Activated CD8-positive, alpha-beta T cell treated with anti-CD3 and anti-CD28 coated beads, Interleukin-2, amount 10 ng/mL, durations not matched to agents 7 days and 5 days (primary cell): ENCODE results near the gene CCNI2. TPM values are rescaled to one million over a fixed set of nuclear protein-coding genes. Genes with fewer than 3 reads are reported as not detected.

ENCODE experiments used
- ATAC-seq: fragments of 150-1000 bp; cut with Tn5 transposase; one replicate; pipeline ENCODE4 v1.10.0; 2021; ENCODE audit warnings: moderate library complexity
- CTCF ChIA-PET: fragments of 350-600 bp; sonication (Branson Sonifier 250); formaldehyde crosslinking; loops from one replicate; lab custom pipeline; 2021; ENCODE audit warnings: antibody characterized with exemption; lab: Charles Lee
- POLR2A ChIA-PET: fragments of 350-600 bp; sonication (Branson Sonifier 250); formaldehyde crosslinking; loops from one replicate; lab custom pipeline; 2021; ENCODE audit warnings: antibody characterized with exemption; lab: Charles Lee
- DNase-seq: peaks from one replicate; pipeline ENCODE4 v3.0.0-alpha.2; 2020
- H3K27ac Mint-ChIP-seq: one replicate; pipeline ENCODE4 v1.8.0; 2021; ENCODE audit warnings: mild to moderate bottlenecking, mixed read lengths
- H3K27me3 Mint-ChIP-seq: one replicate; pipeline ENCODE4 v1.8.0; 2021; ENCODE audit warnings: low read depth, mixed read lengths
- H3K36me3 Mint-ChIP-seq: one replicate; pipeline ENCODE4 v1.8.0; 2021; ENCODE audit warnings: low read depth, mixed read lengths
- H3K4me1 Mint-ChIP-seq: one replicate; pipeline ENCODE4 v1.8.0; 2021; ENCODE audit warnings: low read depth, mixed read lengths
- H3K4me3 Mint-ChIP-seq: one replicate; pipeline ENCODE4 v1.8.0; 2021; ENCODE audit warnings: mild to moderate bottlenecking, mixed read lengths
- H3K9me3 Mint-ChIP-seq: one replicate; pipeline ENCODE4 v1.8.0; 2022; ENCODE audit warnings: mixed read lengths; ENCODE audit not compliant: insufficient read depth
- total RNA-seq, 2 experiments: library from RNA; stranded (reverse); gene quantifications; one replicate each; pipeline ENCODE4 v1.2.3, GENCODE V29; 2021

Gene CCNI2
- total RNA-seq, 2 experiments from 2014 or later, result 8.3 to 9.5 TPM

DNA sequence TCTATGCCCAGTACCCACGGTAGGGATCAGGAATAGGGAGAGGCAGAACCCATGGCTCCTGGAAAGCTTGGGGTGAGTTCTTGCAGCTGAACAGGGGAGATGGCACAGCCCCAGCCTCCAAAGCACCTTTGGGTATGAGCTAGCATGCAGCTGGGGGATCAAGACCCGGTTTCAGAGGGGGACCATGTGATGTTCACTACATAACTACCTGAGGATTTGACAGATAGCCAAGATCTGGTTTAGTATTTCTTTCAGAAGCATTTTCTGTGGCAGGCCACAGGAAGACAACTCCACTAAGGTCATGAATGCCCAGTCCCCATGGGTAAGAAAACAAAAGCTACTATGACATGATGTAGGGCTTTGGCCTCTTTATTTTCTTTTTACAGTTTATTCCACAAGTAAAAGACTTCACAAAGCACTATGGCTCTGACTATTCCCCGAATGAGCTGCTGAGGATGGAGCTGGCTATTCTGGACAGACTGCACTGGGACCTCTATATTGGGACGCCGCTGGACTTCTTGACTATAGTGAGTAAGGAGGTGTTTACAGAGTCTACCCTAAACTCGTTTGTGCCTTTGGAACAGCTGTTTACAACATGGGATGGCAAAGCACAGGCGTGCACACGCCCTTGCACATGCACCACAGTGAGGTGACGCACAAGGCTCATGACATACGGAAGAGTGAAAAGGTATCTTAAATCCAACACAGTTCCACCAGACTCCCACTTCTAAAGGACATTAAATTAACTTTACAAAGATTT is 3.4 kb downstream of the CCNI2 start:
- Mint-ChIP-seq H3K4me3 (no peak overlapping the region), H3K27me3 (peaks cover under 1% of the 10 kb centered on the region), H3K36me3 (peaks cover 11% of the 10 kb centered on the region), H3K27ac (no peak overlapping the region), H3K4me1 (peaks cover 50% of the 10 kb centered on the region), H3K9me3 (no peaks in the 10 kb centered on the region)
- ChIA-PET POLR2A (interaction anchor here (1.0 kb wide), 1 partner anchor 12 kb away, joined by 3 read pairs; no protein-coding TSS in a partner anchor), CTCF (interaction anchor here (0.6 to 3.0 kb wide), 3 partner anchors 12 to 224 kb away, joined by 3 to 19 read pairs (median 5); no protein-coding TSS in a partner anchor)
- DNase-seq, result no peak
- ATAC-seq, result no peak

GRCh38 chr5:132751444-132751843 is 4.2 kb downstream of the CCNI2 start:
- CTCF ChIA-PET, result interaction anchor here (1.4 to 3.0 kb wide), 3 partner anchors 13 to 225 kb away, joined by 5 to 19 read pairs (median 7); partner anchors contain the start of gene KIF3A
- POLR2A ChIA-PET, result interaction anchor here (0.6 kb wide), 1 partner anchor 646 kb away, joined by 3 read pairs; no protein-coding TSS in a partner anchor
- Mint-ChIP-seq H3K9me3 (no peaks in the 10 kb centered on the region), H3K4me1 (peaks cover 45% of the 10 kb centered on the region), H3K36me3 (peaks cover 11% of the 10 kb centered on the region), H3K27me3 (no peaks in the 10 kb centered on the region), H3K27ac (no peak overlapping the region), H3K4me3 (no peak overlapping the region)
- ATAC-seq, result no peak
- DNase-seq, result no peak

GRCh38 chr5:132751971-132752580 is 4.8 kb downstream of the CCNI2 start:
- no peak overlapping the region for H3K27ac Mint-ChIP-seq
- H3K4me3 Mint-ChIP-seq, result no peak overlapping the region
- peaks cover 11% of the 10 kb centered on the region for H3K36me3 Mint-ChIP-seq
- DNase-seq, result no peak
- no peaks in the 10 kb centered on the region for H3K27me3 Mint-ChIP-seq
- no peak for ATAC-seq
- POLR2A ChIA-PET, result interaction anchor here (0.9 kb wide), 1 partner anchor 263 kb away, joined by 3 read pairs; no protein-coding TSS in a partner anchor
- peaks cover 45% of the 10 kb centered on the region for H3K4me1 Mint-ChIP-seq
- CTCF ChIA-PET, result interaction anchor here (1.5 to 3.0 kb wide), 3 partner anchors 14 to 68 kb away, joined by 4 to 19 read pairs (median 7); partner anchors contain the start of gene KIF3A
- H3K9me3 Mint-ChIP-seq, result no peaks in the 10 kb centered on the region

- H3K4me3 Mint-ChIP-seq, result no peak overlapping the region
- peaks cover 45% of the 10 kb centered on the region for H3K4me1 Mint-ChIP-seq
- H3K9me3 Mint-ChIP-seq, result no peaks in the 10 kb centered on the region
- H3K27ac Mint-ChIP-seq, result no peak overlapping the region
- peaks cover 11% of the 10 kb centered on the region for H3K36me3 Mint-ChIP-seq
- ATAC-seq (no peak), DNase-seq (no peak)
- POLR2A ChIA-PET, result interaction anchor here (0.9 kb wide), 1 partner anchor 263 kb away, joined by 3 read pairs; no protein-coding TSS in a partner anchor
- H3K27me3 Mint-ChIP-seq, result no peaks in the 10 kb centered on the region
- CTCF ChIA-PET, result interaction anchor here (0.6 to 3.3 kb wide), 6 partner anchors 15 to 224 kb away, joined by 3 to 31 read pairs (median 6); partner anchors contain the start of gene KIF3A
Observed at GRCh38 chr5:132752581-132753125, 5.4 kb downstream of the CCNI2 start.

GRCh38 chr5:132753135-132753987 is 6.1 kb downstream of the CCNI2 start:
- Mint-ChIP-seq H3K27ac (no peak overlapping the region), H3K9me3 (no peaks in the 10 kb centered on the region), H3K27me3 (no peaks in the 10 kb centered on the region), H3K4me1 (peaks cover 43% of the 10 kb centered on the region), H3K4me3 (no peak overlapping the region), H3K36me3 (peaks cover 11% of the 10 kb centered on the region)
- POLR2A ChIA-PET, result no interaction called here
- ATAC-seq (peak; percentile 61), DNase-seq (no peak)
- CTCF ChIA-PET, result interaction anchor here (0.6 to 3.3 kb wide), 8 partner anchors 15 to 228 kb away, joined by 3 to 31 read pairs (median 5); partner anchors contain the start of gene KIF3A

- DNase-seq (no peak), ATAC-seq (no peak)
- no peak overlapping the region for H3K4me3 Mint-ChIP-seq
- ChIA-PET POLR2A (no interaction called here), CTCF (interaction anchor here (1.0 to 3.3 kb wide), 11 partner anchors 8 to 368 kb away, joined by 3 to 31 read pairs (median 4); no protein-coding TSS in a partner anchor)
- no peaks in the 10 kb centered on the region for H3K9me3 Mint-ChIP-seq
- H3K36me3 Mint-ChIP-seq, result peaks cover 11% of the 10 kb centered on the region
- no peak overlapping the region for H3K27ac Mint-ChIP-seq
- no peaks in the 10 kb centered on the region for H3K27me3 Mint-ChIP-seq
- H3K4me1 Mint-ChIP-seq, result peaks cover 39% of the 10 kb centered on the region
Observed at GRCh38 chr5:132754111-132754510, 6.9 kb downstream of the CCNI2 start.

GRCh38 chr5:132754947-132755346 is 7.7 kb downstream of the CCNI2 start:
- ATAC-seq (peak; percentile 10), DNase-seq (no peak)
- POLR2A ChIA-PET, result interaction anchor here (0.7 to 1.8 kb wide), 4 partner anchors 8 to 462 kb away, joined by 3 to 5 read pairs (median 3); partner anchors contain the start of genes CCNI2 and KIF3A
- Mint-ChIP-seq H3K27ac (no peak overlapping the region), H3K4me3 (no peak overlapping the region), H3K36me3 (peaks cover 11% of the 10 kb centered on the region), H3K9me3 (no peaks in the 10 kb centered on the region), H3K4me1 (peaks cover 32% of the 10 kb centered on the region), H3K27me3 (no peaks in the 10 kb centered on the region)
- CTCF ChIA-PET, result interaction anchor here (0.9 to 3.3 kb wide), 11 partner anchors 8 to 368 kb away, joined by 3 to 31 read pairs (median 4); no protein-coding TSS in a partner anchor

DNA sequence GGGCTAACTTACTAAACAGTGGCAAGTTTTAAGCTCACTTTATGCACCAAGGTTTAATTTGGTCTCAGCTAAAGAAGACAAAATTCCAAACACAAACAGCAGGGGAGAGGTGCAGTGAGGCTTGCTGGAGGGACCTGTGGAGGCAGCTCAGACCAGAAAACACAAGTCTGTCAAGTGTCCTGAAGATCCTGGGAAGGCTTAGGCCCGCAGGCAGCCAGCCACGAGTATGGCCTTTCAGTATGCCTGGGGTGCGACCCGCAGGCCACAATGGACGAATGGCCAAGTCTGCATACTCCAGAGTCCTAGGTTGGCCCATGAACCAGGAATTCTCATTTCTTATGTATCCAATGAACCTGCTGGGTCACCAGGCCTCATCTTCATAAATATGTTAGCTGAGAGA is 9.3 kb downstream of the CCNI2 start:
- Mint-ChIP-seq H3K27ac (no peak overlapping the region), H3K36me3 (peaks cover 6% of the 10 kb centered on the region), H3K9me3 (no peaks in the 10 kb centered on the region), H3K4me1 (peaks cover 18% of the 10 kb centered on the region), H3K27me3 (no peaks in the 10 kb centered on the region), H3K4me3 (no peak overlapping the region)
- CTCF ChIA-PET, result interaction anchor here (0.7 to 2.6 kb wide), 7 partner anchors 8 to 230 kb away, joined by 3 to 10 read pairs (median 4); partner anchors contain the start of gene KIF3A
- POLR2A ChIA-PET, result interaction anchor here (0.9 kb wide), 1 partner anchor 9 kb away, joined by 3 read pairs; the partner anchor contains the start of gene CCNI2
- DNase-seq (no peak), ATAC-seq (no peak)

- H3K4me1 Mint-ChIP-seq, result peaks cover 13% of the 10 kb centered on the region
- ChIA-PET CTCF (interaction anchor here (1.9 kb wide), 1 partner anchor 10 kb away, joined by 6 read pairs; no protein-coding TSS in a partner anchor), POLR2A (no interaction called here)
- no peak overlapping the region for H3K4me3 Mint-ChIP-seq
- H3K36me3 Mint-ChIP-seq, result peaks cover 5% of the 10 kb centered on the region
- H3K27me3 Mint-ChIP-seq, result no peaks in the 10 kb centered on the region
- ATAC-seq, result no peak
- no peak for DNase-seq
- no peak overlapping the region for H3K27ac Mint-ChIP-seq
- H3K9me3 Mint-ChIP-seq, result no peaks in the 10 kb centered on the region
Observed at GRCh38 chr5:132758451-132758850, 11.2 kb downstream of the CCNI2 start.

DNA sequence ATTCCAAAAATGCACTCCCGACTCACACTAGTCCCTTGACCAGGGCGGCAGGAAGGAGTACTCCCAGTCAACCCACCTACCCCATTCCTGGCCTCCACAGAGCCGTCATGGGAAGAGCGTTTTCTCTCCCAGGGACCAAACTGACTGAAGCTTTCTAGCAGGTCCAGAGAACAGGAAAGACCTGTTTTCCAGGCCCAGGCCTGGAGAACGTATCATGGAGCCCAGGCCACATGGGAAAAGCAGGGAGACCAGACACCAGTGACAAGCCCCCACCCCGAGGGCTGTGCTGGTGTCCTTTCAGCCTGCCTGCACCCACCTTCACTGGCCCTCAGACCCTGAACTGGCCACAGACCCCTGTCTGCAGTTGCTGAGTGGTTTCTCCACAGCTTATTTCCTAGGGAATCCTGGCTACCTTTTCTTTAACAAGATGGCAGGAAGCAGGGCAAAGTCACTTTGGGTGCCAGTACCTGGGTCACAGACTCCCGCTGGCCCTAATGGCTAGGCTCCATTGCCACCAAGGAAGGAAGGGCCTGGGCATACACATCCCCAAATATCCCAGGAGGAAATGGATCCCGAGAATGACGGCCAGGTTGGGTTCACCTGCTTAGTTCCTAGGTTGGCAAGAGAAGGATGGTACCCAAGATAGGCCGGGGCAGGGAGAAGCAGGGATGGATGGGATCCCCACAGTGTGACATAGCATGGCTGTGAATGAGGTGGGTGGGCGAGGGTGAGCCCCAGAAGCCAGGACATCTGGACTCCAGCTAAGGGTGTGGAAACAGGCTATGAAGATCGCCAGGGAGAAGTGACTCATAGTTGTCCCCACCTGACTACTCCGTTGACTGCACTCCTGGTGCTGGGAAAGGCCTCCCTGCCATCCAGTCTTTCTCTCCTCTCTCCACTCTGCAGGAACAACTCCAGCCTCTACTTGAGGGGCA is 12.2 kb downstream of the CCNI2 start:
- CTCF ChIA-PET, result interaction anchor here (1.2 kb wide), 1 partner anchor 61 kb away, joined by 3 read pairs; no protein-coding TSS in a partner anchor
- POLR2A ChIA-PET, result no interaction called here
- DNase-seq, result no peak

More for the DNA sequence above, 12.2 kb downstream of the CCNI2 start:
- no peak overlapping the region for H3K27ac Mint-ChIP-seq
- H3K4me1 Mint-ChIP-seq, result peaks cover 9% of the 10 kb centered on the region
- no peak for ATAC-seq
- H3K4me3 Mint-ChIP-seq, result no peak overlapping the region
- H3K36me3 Mint-ChIP-seq, result peaks cover 8% of the 10 kb centered on the region
- H3K27me3 Mint-ChIP-seq, result no peaks in the 10 kb centered on the region
- H3K9me3 Mint-ChIP-seq, result no peaks in the 10 kb centered on the region
